Natural killer cell (primary cell): ENCODE data around the gene CLIP2. TPM values are rescaled to one million over a fixed set of nuclear protein-coding genes. Genes with fewer than 3 reads are reported as not detected.
"Not testable (repeated sequence)": the region's sequence is repeated elsewhere in the genome, so short reads cannot be mapped to it uniquely, and the experiment has no call there.

Experiments used
- ATAC-seq, 3 donors: fragments of 150-1000 bp in 2 of 3; fragments of 200-7000 bp in 1 of 3; cut with Tn5 transposase; 1 replicate in 1 of 3; 2 replicates in 2 of 3; pipeline ENCODE4 v1.10.0; 2021; ENCODE audit warnings: mild to moderate bottlenecking in 2 of 3, moderate library complexity in 2 of 3
- DNase-seq, 2 donors: peaks; one replicate each; pipeline versions ENCODE4 v3.0.0 to v3.0.0-alpha.2; 2013 to 2021; ENCODE audit warnings: mixed read lengths in 1 of 2
- H3K27ac ChIP-seq: one replicate; pipeline ENCODE4 v1.5.1; 2013; ENCODE audit warnings: mild to moderate bottlenecking, low read length
- H3K27me3 ChIP-seq: one replicate; pipeline ENCODE4 v1.6.1; 2013; ENCODE audit warnings: low read length; ENCODE audit not compliant: control insufficient read depth, insufficient read depth
- H3K36me3 ChIP-seq: one replicate; pipeline ENCODE4 v1.6.1; 2013; ENCODE audit warnings: low read length; ENCODE audit not compliant: control insufficient read depth, insufficient read depth
- H3K4me1 ChIP-seq: one replicate; pipeline ENCODE4 v1.6.1; 2013; ENCODE audit warnings: low read length; ENCODE audit not compliant: control insufficient read depth, insufficient read depth
- H3K4me3 ChIP-seq: one replicate; pipeline ENCODE4 v1.5.1; 2013; ENCODE audit warnings: low read length
- H3K9me3 ChIP-seq: one replicate; pipeline ENCODE4 v1.6.1; 2013; ENCODE audit warnings: low read length; ENCODE audit not compliant: control insufficient read depth, insufficient read depth
- H3K27ac Mint-ChIP-seq, 2 donors: one replicate each; pipeline ENCODE4 v1.8.0; 2022; ENCODE audit warnings: mild to moderate bottlenecking in 2 of 2, mixed read lengths in 2 of 2, moderate library complexity in 1 of 2
- H3K27me3 Mint-ChIP-seq, 2 donors: one replicate each; pipeline ENCODE4 v1.8.0; 2022; ENCODE audit warnings: low read depth in 2 of 2, mixed read lengths in 2 of 2
- H3K36me3 Mint-ChIP-seq: one replicate; pipeline ENCODE4 v1.8.0; 2022; ENCODE audit warnings: mixed read lengths
- H3K4me1 Mint-ChIP-seq, 2 donors: one replicate each; pipeline ENCODE4 v1.8.0; 2022; ENCODE audit warnings: mixed read lengths in 2 of 2
- H3K4me3 Mint-ChIP-seq: one replicate; pipeline ENCODE4 v1.8.0; 2022; ENCODE audit warnings: mild to moderate bottlenecking, moderate library complexity, mixed read lengths
- H3K9me3 Mint-ChIP-seq, 2 donors: one replicate each; pipeline ENCODE4 v1.8.0; 2022; ENCODE audit warnings: mixed read lengths in 2 of 2
- CTCF ChIP-seq: fragments of 200-600 bp; IDR thresholded peaks from one replicate; pipeline ENCODE4 v1.8.0; 2022; ENCODE audit warnings: antibody characterized with exemption
- WGBS: methylation state at CpG from one replicate; pipeline ENCODE4 v1.1.7; 2013; ENCODE audit warnings: missing lambda C conversion rate; ENCODE audit not compliant: insufficient coverage; 5-methylcytosine and 5-hydroxymethylcytosine counted together
- intact Hi-C: fragments of 100-400 bp; cut with micrococcal nuclease; formaldehyde crosslinking; loops from one replicate; pipeline ENCODE4 v1.14.2; 2022
- total RNA-seq, 4 donors: library from RNA; stranded (reverse); fragments of 120-200 nt in 1 of 4; gene quantifications; one replicate each; pipeline versions ENCODE4 v1.2.3 to v1.2.4, GENCODE V29; 2013 to 2022

Gene CLIP2
- total RNA-seq, 3 donors from 2014 or later (not counting 1 experiment from before 2014, with no cell fraction given) = 8.5 to 14.7 (median 10.5) TPM

- no peak overlapping the region for H3K27ac Mint-ChIP-seq
- no peaks in the 10 kb centered on the region for H3K27me3 Mint-ChIP-seq
- Histone ChIP-seq H3K27ac (no peak overlapping the region), H3K4me3 (no peak overlapping the region), H3K9me3 (no peaks in the 10 kb centered on the region), H3K27me3 (no peaks in the 10 kb centered on the region), H3K36me3 (no peaks in the 10 kb centered on the region), H3K4me1 (no peaks in the 10 kb centered on the region)
- DNase-seq = no peak
- no peak for ATAC-seq
- no peaks in the 10 kb centered on the region for H3K4me1 Mint-ChIP-seq
- no peak for TF ChIP-seq CTCF
- WGBS = 95% methylated on average over 21 of the region's 21 CpGs
- intact Hi-C loops = no loop called here
- no peak overlapping the region for H3K4me3 Mint-ChIP-seq
- no peaks in the 10 kb centered on the region for H3K36me3 Mint-ChIP-seq
- no peaks in the 10 kb centered on the region for H3K9me3 Mint-ChIP-seq
Measured at GRCh38 chr7:74388880-74389415, 99.7 kb downstream of the CLIP2 start.

- ATAC-seq = peak in 2 of 3 donors; percentile 29 to 39
- H3K27ac Mint-ChIP-seq, H3K9me3 Mint-ChIP-seq, H3K9me3 ChIP-seq, intact Hi-C loops, H3K36me3 Mint-ChIP-seq, H3K4me1 Mint-ChIP-seq, H3K27me3 ChIP-seq, DNase-seq, H3K4me3 ChIP-seq, H3K27ac ChIP-seq, H3K27me3 Mint-ChIP-seq, H3K4me3 Mint-ChIP-seq, H3K36me3 ChIP-seq, H3K4me1 ChIP-seq: not testable (repeated sequence)
- WGBS = 80% methylated on average over 6 of the region's 6 CpGs
Measured at GRCh38 chr7:74393722-74394121, 104.5 kb downstream of the CLIP2 start.

DNA sequence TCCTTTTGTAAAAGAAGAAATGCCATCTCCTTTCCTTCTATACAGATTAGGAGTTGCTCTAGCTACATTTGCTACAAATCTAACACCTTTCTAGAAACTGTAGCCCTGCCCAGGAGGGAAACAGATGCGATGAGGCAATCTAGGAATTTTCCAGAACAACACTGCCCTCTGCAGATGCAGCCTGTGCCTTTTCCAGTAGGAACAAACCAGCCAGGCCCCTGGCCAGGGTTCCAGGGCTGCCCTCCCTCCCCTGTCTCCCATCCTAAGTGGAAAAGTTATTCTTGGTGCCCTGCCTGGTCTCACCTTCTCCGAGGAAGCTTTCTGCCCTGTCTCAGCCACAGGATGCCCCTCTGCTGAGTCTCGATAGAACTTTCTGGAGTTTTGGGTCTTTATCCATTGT, 105.4 kb downstream of the CLIP2 start:
- H3K9me3 ChIP-seq, H3K27ac Mint-ChIP-seq, H3K27me3 Mint-ChIP-seq, H3K27ac ChIP-seq, H3K36me3 Mint-ChIP-seq, H3K36me3 ChIP-seq, H3K27me3 ChIP-seq, intact Hi-C loops, H3K4me1 Mint-ChIP-seq, H3K4me3 Mint-ChIP-seq, DNase-seq, H3K4me3 ChIP-seq, H3K9me3 Mint-ChIP-seq, H3K4me1 ChIP-seq, ATAC-seq: not testable (repeated sequence)
- WGBS = 89% methylated on average over 3 of the region's 3 CpGs

DNA sequence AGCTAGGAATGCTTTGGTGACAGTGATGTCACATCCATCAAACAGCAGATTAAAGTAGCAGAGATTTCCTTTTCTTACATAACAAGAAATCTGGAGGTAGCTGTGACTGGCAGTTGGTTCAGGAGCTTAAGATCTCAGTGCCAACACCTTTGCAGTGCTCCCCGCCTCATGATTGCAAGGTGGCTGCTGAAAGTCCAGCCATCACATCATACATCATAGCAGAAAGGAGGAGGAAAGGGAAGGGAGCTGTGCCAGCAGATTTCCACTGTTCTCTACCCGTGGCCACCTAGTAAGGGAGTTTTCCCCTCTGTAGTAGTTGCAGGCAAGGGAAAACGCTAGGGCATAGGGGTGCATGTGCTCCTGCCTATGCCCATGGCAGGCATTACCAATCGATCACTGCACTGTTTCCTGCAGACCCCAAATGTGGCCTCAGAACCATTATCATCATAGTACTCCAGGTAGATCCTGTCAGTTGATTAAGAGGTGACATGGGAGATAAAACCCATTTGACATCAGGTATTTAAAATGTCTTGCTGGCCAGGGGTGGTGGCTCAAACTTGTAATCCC, 106.6 kb downstream of the CLIP2 start:
- no peaks in the 10 kb centered on the region for H3K4me1 ChIP-seq
- WGBS = 85% methylated on average over 2 of the region's 4 CpGs
- DNase-seq = no peak
- Mint-ChIP-seq H3K9me3 (no peaks in the 10 kb centered on the region), H3K27me3 (no peaks in the 10 kb centered on the region), H3K36me3 (no peaks in the 10 kb centered on the region), H3K4me3 (no peak overlapping the region), H3K27ac (no peak overlapping the region), H3K4me1 (no peaks in the 10 kb centered on the region)
- H3K27ac ChIP-seq = no peak overlapping the region
- H3K36me3 ChIP-seq = peaks cover 2% of the 10 kb centered on the region
- H3K9me3 ChIP-seq = no peaks in the 10 kb centered on the region
- TF ChIP-seq CTCF = no peak
- ATAC-seq = no peak
- intact Hi-C loops = no loop called here
- H3K27me3 ChIP-seq = no peaks in the 10 kb centered on the region
- no peak overlapping the region for H3K4me3 ChIP-seq
